Neural cell (in vitro differentiated cells): ENCODE measurements around the gene ZNF618. TPM values are rescaled to one million over a fixed set of nuclear protein-coding genes. Genes with fewer than 3 reads are reported as not detected.

Experiments used
- H2AFZ ChIP-seq: fragments of 200-600, 300-800 bp; sonication (generic), shearing (Covaris generic); 2 replicates; pipeline ENCODE4 v1.6.0; 2014; ENCODE audit warnings: low read depth, mild to moderate bottlenecking, antibody characterized with exemption, low read length, moderate library complexity
- H3F3A ChIP-seq: fragments of 200-600 bp; shearing (Covaris generic); 2 replicates; pipeline ENCODE4 v1.6.1; 2016; ENCODE audit warnings: mild to moderate bottlenecking, moderate library complexity, mixed read lengths, antibody characterized with exemption, low read length; ENCODE audit not compliant: insufficient read depth, poor library complexity, severe bottlenecking
- H3K27ac ChIP-seq: fragments of 200-600, 300-800 bp; sonication (generic), shearing (Covaris generic); 2 replicates; pipeline ENCODE4 v1.5.1; 2014; ENCODE audit warnings: mild to moderate bottlenecking, low read length, moderate library complexity
- H3K27me3 ChIP-seq: fragments of 300-800, 200-600 bp; sonication (generic), shearing (Covaris generic); 2 replicates; pipeline ENCODE4 v1.6.0; 2014; ENCODE audit warnings: mild to moderate bottlenecking, low read depth, low read length, moderate library complexity; ENCODE audit not compliant: insufficient read depth
- H3K36me3 ChIP-seq: fragments of 300-800, 200-600 bp; sonication (generic), shearing (Covaris generic); 2 replicates; pipeline ENCODE4 v1.5.1; 2014; ENCODE audit warnings: mild to moderate bottlenecking, antibody characterized with exemption, low read length, moderate library complexity; ENCODE audit not compliant: insufficient read depth
- H3K4me2 ChIP-seq: fragments of 300-800, 200-600 bp; sonication (generic), shearing (Covaris generic); 2 replicates; pipeline ENCODE4 v1.6.0; 2014; ENCODE audit warnings: mild to moderate bottlenecking, low read length
- H3K4me3 ChIP-seq: fragments of 300-800, 200-600 bp; sonication (generic), shearing (Covaris generic); 2 replicates; pipeline ENCODE4 v1.5.1; 2014; ENCODE audit warnings: mild to moderate bottlenecking, low read length, moderate library complexity
- H3K79me2 ChIP-seq: fragments of 200-600 bp; shearing (Covaris generic); replicated peaks from 2 replicates; pipeline ENCODE4 v1.6.0; 2014; ENCODE audit warnings: mild to moderate bottlenecking, low read length, moderate library complexity; ENCODE audit not compliant: insufficient read depth
- H3K9ac ChIP-seq: fragments of 300-800, 200-600 bp; sonication (generic), shearing (Covaris generic); 2 replicates; pipeline ENCODE4 v1.6.1; 2016; ENCODE audit warnings: mild to moderate bottlenecking, low read length, mixed read lengths
- H3K9me2 ChIP-seq: fragments of 200-600 bp; shearing (Covaris generic); 2 replicates; pipeline ENCODE4 v1.6.1; 2016; ENCODE audit warnings: mild to moderate bottlenecking, low read length, mixed read lengths; ENCODE audit not compliant: insufficient read depth
- H3K9me3 ChIP-seq: fragments of 200-600, 300-800 bp; sonication (generic), shearing (Covaris generic); 2 replicates; pipeline ENCODE4 v1.6.1; 2016; ENCODE audit warnings: mild to moderate bottlenecking, mixed run types, low read length, moderate library complexity, mixed read lengths
- H4K20me1 ChIP-seq: fragments of 200-600 bp; shearing (Covaris generic); 2 replicates; pipeline ENCODE4 v1.6.1; 2016; ENCODE audit warnings: mild to moderate bottlenecking, mixed run types; ENCODE audit not compliant: insufficient read depth
- CTCF ChIP-seq: fragments of 450-650 bp; IDR thresholded peaks from 2 replicates; pipeline ENCODE4 v1.5.1; 2014; ENCODE audit warnings: antibody characterized with exemption, mild to moderate bottlenecking, moderate library complexity; ENCODE audit not compliant: poor library complexity, severe bottlenecking
- EP300 ChIP-seq: fragments of 450-650 bp; conservative IDR thresholded peaks from 2 replicates; pipeline ENCODE4 v1.6.1; 2014; ENCODE audit warnings: antibody characterized with exemption, mild to moderate bottlenecking, moderate library complexity; ENCODE audit not compliant: poor library complexity, severe bottlenecking
- EZH2 ChIP-seq: fragments of 200-600, 300-800 bp; shearing (Covaris generic), sonication (generic); IDR thresholded peaks from 2 replicates; pipeline ENCODE4 v1.6.1; 2014; ENCODE audit warnings: antibody characterized with exemption, low read length, borderline replicate concordance, mild to moderate bottlenecking; ENCODE audit not compliant: insufficient read depth, poor library complexity, severe bottlenecking
- MXI1 ChIP-seq: fragments of 450-650 bp; conservative IDR thresholded peaks from 2 replicates; pipeline ENCODE4 v1.6.1; 2014; ENCODE audit warnings: antibody characterized with exemption, mild to moderate bottlenecking; ENCODE audit not compliant: poor library complexity, severe bottlenecking
- RAD21 ChIP-seq: fragments of 450-650 bp; conservative IDR thresholded peaks from 2 replicates; pipeline ENCODE4 v1.6.1; 2014; ENCODE audit warnings: antibody characterized with exemption, mild to moderate bottlenecking, moderate library complexity
- REST ChIP-seq: IDR thresholded peaks from 2 replicates; pipeline ENCODE4 v1.6.1; 2012; ENCODE audit warnings: borderline replicate concordance
- SMC3 ChIP-seq: fragments of 450-650 bp; conservative IDR thresholded peaks from 2 replicates; pipeline ENCODE4 v1.6.1; 2014; ENCODE audit warnings: antibody characterized with exemption, mild to moderate bottlenecking, moderate library complexity; ENCODE audit not compliant: poor library complexity
- TAF1 ChIP-seq: IDR thresholded peaks from 2 replicates; pipeline ENCODE4 v1.6.1; 2012; ENCODE audit warnings: low read depth
- polyA plus RNA-seq: library from polyadenylated mRNA; depleted of rRNA; stranded (reverse); fragments of >200 nt; gene quantifications from 2 replicates; pipeline ENCODE4 v1.2.3, GENCODE V29; 2014

The ZNF618 gene
- polyA plus RNA-seq, 1 donor from 2014 or later, result 7.1 TPM

- Histone ChIP-seq H3K9ac (no peak overlapping the region), H3K4me3 (no peak overlapping the region), H3K4me2 (no peak overlapping the region), H3K9me3 (no peaks in the 10 kb centered on the region), H3K9me2 (no peaks in the 10 kb centered on the region), H3F3A (no peaks in the 10 kb centered on the region), H3K27me3 (peaks cover 8% of the 10 kb centered on the region), H3K36me3 (no peaks in the 10 kb centered on the region), H3K27ac (no peak overlapping the region), H3K79me2 (no peaks in the 10 kb centered on the region), H2AFZ (no peak overlapping the region), H4K20me1 (no peaks in the 10 kb centered on the region)
- TF ChIP-seq SMC3 (no peak), CTCF (no peak), RAD21 (no peak), REST (no peak)
Observed at GRCh38 chr9:114092336-114092735, 216.2 kb downstream of the ZNF618 start.

GRCh38 chr9:114093031-114093471 lies 216.9 kb downstream of the ZNF618 start:
- Histone ChIP-seq H3K4me2 (no peak overlapping the region), H3K79me2 (no peaks in the 10 kb centered on the region), H3K36me3 (no peaks in the 10 kb centered on the region), H2AFZ (no peak overlapping the region), H3K9me3 (no peaks in the 10 kb centered on the region), H3F3A (no peaks in the 10 kb centered on the region), H3K27ac (no peak overlapping the region), H3K9ac (no peak overlapping the region), H3K4me3 (no peak overlapping the region), H4K20me1 (no peaks in the 10 kb centered on the region), H3K27me3 (peaks cover 15% of the 10 kb centered on the region), H3K9me2 (no peaks in the 10 kb centered on the region)
- no peak for TF ChIP-seq RAD21
- no peak for TF ChIP-seq EP300
- TF ChIP-seq MXI1, result no peak
- no peak for TF ChIP-seq REST
- no peak for TF ChIP-seq EZH2
- no peak for TF ChIP-seq SMC3
- TF ChIP-seq CTCF, result no peak
- TF ChIP-seq TAF1, result no peak
